ENCODE data around the gene TMEM238.

TMEM238 gene

DNA sequence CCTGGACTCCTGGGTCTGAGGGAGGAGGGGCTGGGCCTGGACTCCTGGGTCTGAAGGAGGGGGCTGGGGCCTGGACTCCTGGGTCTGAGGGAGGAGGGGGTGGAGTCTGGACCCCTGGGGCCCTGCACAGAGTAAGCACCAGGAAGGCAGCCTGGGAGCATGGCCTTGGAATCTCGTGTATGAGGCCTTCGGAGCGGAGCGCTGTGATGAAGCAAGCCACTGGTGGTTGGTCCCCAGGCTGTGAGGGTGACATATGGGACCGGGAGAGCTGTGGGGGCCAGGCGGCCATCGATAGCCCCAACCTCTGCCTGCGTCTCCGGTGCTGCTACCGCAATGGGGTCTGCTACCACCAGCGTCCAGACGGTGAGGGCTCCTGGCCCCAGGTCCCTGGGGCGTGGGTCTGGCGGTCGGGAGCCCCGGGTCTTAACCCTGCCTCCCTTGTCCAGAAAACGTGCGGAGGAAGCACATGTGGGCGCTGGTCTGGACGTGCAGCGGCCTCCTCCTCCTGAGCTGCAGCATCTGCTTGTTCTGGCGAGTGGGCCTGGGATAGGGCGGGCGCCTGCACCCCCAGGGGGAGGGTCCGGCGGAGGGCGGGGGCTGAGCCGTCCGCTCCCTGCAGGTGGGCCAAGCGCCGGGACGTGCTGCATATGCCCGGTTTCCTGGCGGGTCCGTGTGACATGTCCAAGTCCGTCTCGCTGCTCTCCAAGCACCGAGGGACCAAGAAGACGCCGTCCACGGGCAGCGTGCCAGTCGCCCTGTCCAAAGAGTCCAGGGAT lies 6.5 kb downstream of the TMEM238 start:
- DNase-seq (ENCODE audit: low read depth): no peak

DNA sequence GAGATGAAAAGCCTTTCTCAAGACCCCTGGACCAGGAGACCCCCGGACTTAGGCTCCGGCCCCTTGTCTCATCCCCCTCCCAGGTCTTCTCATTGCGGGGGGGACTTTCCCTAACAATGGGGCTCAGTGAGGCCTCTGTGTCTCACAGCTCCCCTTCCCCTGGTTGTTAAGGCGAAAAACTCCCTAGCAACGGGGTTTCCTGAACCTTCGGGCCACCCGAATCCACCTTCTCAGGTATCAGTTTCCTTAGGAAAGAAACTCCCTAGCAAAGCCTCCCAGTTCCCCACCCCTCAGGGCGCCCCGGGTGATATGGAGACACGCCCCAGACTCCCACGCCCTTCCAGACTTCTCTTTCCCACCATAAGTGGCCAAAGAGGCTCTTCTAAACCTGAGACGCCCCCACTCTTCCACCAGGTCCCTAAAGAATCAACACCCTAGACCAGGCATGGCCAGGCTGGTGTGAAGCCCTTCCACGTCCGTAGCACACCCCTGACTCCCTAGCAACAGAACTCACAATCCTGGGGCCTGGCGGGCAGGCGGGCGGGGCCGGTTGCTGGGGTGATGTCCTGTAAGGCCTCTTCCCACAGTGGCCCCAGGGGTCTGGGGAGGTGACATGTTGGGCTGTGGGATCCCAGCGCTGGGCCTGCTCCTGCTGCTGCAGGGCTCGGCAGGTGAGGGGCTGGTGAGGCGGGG lies 7.7 kb downstream of the TMEM238 start, which contains the start of gene TMEM190:
Gene TMEM190, plus strand, starts transcription at position 586 of the 693 bp plus-strand sequence. Its CDS starts 28 bp downstream, at position 614.
- DNase-seq (ENCODE audit: low read depth): no peak

DNA sequence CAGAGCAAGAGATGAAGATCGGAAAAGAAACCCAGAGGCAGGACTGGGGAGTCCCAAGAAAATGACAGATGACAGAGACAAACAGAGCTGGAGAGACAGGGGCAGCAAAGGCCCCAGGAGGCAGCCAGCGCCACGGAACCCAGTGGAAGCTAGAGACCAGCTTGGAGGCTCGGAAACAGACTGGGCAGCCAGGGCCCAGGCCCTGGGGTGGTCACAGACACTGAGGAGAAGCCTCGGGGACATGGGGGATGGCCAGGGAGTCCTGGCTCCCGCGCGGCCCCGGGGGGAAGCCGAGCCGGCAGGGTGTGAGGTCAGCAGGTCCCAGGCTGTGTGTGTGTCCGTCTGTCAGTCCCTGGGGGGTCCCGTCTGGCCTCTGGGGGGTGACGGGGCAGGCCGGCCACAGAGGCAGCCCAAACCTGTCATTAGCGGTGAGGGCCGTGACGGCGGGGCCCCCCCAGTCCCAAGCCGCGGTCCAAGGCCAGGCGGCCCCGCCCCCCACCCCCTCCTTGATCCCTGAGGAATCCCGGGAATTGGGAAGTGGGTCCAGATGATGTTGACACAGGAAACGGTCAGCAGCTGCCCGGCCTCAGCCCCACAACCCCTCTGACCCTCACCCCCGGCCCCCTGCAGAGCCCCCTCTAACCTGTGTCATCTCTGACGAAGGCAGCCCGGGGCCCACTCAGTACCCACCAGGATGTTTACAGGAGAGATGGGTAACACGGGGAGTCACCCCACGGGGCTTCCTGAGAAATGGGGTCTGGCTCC lies 9.9 kb downstream of the TMEM238 start:
- no peak for DNase-seq (ENCODE audit: low read depth)

DNA sequence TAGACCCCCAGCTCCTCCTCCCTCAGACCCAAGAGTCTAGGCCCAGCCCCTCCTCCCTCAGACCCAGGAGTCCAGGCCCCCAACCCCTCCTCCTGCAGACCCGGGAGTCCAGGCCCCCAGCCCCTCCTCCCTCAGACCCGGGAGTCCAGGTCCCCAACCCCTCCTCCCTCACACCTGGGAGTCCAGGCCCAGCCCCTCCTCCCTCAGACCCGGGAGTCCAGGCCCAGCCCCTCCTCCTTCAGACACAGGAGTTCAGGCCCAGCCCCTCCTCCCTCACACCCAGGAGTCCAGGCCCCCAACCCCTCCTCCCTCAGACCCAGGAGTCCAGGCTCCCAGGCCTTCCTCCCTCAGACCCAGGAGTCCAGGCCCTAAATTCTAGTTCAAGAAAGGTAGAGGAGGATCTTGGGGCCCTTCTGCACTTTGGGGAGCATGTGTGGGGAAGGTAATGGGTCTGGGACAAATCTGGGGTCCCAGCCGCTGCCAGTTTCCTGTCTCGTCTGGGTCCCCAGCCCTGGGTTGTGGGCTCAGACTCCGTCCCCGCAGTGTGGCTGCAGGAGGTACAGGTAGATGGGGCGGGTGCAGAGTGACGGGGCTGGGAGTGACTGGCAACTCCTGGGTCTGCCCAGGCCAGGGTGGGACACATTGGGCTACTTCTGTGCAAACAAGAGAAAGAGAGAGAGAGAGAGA lies 10.6 kb downstream of the TMEM238 start:
- no peak for DNase-seq (ENCODE audit: low read depth)

DNA sequence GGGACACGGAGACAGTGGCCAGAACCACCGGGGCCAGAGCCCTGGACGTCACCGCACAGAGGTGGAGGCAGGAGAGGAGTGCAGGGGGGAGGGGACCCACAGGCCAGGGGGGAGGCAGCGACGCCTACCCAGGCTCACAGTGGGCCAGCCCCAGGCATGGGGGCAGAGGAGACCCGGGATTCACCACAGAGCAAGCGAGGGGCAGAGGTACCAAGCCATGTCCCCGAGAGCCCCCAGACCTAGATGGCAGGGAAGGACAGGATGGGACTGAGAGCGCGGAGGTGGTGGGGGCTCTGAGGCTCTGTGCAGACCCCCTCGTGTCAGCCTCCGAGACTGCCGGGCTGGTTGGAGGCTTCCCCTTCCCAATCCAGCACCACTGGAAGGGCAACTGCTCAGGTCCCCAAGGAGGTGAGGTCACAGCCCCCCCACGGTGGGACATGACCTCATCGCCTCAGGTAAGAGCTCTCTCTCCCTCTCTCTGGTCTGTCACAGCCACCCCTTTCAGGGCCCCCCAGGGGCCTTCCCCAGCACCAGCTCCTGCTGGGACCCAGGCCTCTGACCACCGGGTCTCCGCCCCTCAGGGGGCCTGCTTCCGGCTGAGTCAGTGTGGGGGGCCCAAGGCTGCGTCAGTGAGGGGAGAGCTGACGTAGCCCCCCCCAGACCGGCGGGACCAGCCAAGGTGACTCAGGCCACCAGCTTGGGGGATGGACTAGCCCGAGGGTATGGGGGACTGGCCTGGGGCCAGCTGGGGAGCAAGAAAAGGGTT lies 11.6 kb downstream of the TMEM238 start:
- DNase-seq (ENCODE audit: low read depth): no peak

DNA sequence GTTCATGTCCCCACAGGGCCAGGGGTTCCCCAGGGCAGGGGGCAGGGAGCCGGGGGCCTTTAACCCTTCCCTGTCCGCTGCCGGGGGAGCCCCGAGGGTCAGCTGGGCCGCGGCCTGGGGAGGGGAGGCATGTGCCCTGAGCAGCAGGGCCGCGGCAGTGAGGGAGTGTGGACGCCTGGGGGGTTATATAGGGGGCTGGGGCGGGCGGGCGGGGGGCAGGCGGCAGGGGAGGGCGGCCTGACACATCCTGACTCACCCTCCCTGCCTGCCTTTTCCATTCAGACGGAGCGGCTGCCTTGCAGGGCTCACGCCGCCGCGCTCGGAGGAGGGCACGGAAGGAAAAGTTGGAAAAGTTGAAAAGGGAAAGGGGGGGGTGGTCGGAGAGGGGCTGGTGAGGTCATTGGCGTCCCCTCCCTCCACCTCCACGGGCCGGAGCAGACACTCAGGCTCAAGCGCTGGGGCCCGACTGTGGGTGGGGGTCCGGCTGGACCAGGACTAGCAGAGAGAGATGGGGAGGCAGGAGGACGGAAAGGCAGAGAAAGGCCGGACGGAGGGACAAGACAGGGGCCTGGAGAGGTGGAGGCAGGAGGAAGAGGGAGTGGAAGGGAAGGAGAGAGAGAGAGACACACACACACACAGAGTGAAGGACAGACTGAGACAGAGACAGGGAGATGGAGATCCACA lies 13.6 kb downstream of the TMEM238 start, which contains the start of gene IL11:
Gene IL11, minus strand, starts transcription at position 159 of the 684 bp plus-strand sequence. Its CDS starts 153 bp downstream, at position 6.
- DNase-seq (ENCODE audit: low read depth): no peak

DNA sequence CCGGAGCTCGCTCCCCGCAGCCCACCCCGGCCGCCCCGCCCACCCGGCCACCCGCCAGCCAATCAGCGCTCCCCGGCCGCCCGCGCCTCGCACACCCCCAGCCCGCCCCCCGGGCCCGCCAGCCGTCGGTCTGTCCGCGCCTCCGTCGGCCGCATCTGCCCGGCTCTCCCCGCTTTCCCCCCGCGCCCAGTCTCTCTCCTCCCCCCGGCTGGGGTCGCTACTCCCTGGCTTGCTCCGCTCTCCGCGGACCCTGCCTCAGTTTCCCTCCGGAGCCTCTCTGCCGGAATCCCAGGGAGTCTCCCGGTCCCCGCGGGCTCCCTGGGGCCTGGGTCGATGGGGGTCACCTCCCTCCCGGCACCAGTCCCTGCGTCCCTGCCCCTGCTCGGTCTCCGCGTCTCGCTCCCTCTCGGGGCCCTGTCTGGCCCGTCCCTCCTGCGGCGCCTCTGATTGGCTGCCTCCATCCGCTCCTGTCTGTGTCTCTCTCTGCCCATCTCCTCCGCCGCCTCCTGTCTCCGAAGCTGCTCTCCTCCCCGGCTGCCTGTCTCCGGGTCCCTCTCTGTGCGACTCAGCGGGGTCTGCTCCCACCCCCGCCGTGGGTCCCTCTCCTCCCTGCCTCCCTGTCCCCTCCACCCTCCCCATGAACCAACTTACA lies 14.3 kb downstream of the TMEM238 start:
- DNase-seq (ENCODE audit: low read depth): no peak

DNA sequence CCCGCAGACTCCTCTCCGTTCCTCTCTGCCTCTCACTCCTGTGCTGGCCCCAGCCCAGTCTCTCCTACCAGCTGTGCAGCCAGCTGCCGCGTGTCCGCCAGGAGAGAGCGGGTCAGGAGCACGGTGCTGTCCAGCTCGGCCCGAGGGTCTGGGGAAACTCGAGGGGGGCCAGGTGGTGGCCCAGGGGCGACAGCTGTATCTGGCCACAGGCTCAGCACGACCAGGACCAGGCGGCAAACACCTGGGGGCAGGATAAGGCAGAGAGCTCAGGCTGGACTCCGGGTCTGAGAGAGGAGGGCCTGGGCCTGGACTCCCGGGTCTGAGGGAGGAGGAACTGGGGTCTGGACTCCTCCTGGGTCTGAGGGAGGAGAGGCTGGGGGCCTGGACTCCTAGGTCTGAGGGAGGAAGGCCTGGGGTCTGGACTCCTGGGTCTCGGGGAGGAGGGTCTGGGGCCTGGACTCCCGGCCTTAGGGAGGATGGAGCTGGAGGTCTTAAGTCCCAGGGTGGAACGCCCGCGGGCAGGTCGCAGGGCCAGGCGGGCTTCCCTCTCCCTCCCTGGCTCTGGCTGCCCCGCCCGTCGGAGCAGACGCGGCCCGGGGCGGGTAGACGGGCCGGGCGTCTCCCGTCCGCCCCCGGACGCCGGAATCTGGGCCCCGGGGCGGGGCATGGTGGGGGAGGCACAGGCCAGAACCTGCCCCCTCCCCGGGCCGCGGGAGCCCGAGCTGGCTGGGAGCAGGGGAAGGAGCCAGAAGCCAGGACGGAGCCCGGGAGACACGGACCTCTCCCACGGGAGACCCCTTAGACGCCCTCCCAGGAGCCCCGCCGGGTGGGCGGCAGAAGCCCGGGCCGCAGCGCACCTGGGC lies 15.2 kb downstream of the TMEM238 start:
- no peak for DNase-seq (ENCODE audit: low read depth)

DNA sequence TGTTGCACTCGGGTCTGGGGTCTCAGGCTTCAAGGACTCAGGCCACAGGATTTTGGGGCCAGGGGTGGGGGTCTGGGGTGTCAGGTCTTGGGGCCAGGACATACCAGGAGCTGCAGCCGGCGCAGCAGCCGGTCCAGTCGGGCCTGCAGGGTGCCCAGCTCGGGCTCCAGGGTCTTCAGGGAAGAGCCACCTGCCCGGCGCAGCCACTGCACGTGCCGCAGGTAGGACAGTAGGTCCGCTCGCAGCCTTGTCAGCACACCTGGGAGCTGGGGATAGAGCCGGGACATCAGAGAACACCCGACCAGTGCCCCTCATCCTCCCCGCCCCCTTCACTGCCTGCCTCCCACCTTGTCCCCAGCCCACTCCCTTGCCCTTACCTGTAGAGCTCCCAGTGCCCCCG lies 16.0 kb downstream of the TMEM238 start:
- DNase-seq (ENCODE audit: low read depth): no peak

DNA sequence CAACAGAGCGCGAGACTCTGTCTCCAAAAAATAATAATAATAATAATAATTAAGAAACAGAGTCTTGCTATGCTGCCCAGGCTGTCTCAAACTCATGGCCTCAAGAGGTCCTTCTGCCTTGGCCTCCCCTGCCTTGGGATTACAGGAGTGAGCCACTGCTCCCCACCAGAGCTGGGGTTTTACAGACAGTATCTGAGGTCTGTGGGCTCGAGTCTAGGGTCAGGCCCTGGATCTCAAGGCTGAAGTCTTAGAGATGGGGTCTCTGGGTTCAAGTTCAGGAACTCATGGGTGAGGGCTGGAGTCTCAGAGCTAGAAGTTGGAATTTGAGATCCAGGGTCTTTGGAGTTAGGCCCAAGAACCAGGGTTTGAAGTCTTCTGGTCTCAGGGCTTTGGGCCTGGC lies 17.3 kb downstream of the TMEM238 start:
- DNase-seq (ENCODE audit: low read depth): no peak

DNA sequence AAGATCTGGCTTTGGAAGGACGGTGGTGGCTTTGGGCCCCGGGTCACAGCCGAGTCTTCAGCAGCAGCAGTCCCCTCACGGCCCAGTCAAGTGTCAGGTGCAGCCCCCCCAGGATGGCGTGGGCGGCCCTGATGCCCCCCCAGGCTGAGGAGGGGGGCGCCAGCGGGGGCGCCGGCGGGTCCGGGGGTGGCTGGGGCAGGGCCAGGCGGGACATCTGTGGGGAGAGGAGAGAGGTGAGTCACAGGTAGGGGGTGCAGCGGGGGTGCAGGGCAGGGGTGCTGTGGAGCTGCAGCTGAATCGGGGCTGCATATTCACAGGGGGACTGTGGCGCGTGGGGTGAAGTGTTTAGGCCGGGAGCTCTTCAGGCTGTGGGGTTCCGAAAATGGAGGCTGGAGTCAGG lies 18.1 kb downstream of the TMEM238 start:
- DNase-seq (ENCODE audit: low read depth): no peak

DNA sequence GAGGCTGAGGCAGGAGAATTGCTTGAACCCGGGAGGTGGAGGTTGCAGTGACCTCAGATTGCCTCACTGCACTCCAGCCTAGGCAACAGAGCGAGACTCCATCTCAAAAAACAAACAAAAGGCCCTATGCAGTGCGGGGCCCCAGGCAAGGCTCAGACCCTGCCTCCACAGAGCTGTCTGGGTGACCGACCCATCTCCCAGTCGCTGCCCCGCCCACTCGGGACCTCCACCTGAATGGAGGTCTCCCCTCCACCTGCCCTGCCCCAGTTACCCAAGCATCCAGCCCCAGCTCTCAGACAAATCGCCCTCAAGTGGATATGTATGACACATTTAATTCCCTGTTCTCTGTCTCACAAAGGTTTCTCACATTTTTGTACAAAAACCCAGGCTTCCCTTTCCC lies 18.8 kb downstream of the TMEM238 start:
- no peak for DNase-seq (ENCODE audit: low read depth)

DNA sequence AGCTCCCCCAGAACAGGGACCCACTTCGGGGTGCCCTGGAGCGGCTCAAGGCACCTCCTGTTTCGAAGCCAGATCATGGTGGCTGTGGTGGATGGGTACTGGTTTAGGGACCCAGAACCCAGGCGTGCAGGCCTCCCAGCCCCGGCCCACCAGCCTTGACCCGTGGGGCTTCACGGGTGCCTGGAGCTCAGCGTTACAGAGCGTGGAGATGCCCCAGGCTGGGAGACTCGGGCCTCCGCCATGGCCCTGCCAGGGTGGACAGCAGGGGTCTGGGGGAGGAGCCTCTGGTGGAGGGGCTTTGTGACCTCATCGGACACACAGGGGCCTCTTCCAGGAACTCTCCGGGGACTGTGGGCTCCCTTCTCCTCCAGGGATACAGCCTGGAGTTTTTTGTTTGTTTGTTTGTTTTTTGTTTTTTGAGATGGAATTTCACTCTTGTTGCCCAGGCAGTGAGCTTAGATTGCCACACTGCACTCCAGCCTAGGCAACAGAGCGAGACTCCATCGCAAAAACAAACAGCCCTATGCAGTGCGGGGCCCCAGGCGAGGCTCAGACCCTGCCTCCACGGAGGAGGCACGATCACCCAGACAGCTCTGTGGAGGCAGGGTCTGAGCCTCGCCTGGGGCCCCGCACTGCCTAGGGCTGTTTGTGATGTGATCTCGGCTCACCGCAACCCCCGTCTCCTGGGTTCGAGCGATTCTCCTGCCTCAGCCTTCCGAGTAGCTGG lies 20.9 kb downstream of the TMEM238 start, which contains the start of gene GARIN5B:
Gene GARIN5B, minus strand, starts transcription at position 271 of the 727 bp plus-strand sequence. Its CDS starts 194 bp downstream, at position 77.
- no peak for DNase-seq (ENCODE audit: low read depth)

DNA sequence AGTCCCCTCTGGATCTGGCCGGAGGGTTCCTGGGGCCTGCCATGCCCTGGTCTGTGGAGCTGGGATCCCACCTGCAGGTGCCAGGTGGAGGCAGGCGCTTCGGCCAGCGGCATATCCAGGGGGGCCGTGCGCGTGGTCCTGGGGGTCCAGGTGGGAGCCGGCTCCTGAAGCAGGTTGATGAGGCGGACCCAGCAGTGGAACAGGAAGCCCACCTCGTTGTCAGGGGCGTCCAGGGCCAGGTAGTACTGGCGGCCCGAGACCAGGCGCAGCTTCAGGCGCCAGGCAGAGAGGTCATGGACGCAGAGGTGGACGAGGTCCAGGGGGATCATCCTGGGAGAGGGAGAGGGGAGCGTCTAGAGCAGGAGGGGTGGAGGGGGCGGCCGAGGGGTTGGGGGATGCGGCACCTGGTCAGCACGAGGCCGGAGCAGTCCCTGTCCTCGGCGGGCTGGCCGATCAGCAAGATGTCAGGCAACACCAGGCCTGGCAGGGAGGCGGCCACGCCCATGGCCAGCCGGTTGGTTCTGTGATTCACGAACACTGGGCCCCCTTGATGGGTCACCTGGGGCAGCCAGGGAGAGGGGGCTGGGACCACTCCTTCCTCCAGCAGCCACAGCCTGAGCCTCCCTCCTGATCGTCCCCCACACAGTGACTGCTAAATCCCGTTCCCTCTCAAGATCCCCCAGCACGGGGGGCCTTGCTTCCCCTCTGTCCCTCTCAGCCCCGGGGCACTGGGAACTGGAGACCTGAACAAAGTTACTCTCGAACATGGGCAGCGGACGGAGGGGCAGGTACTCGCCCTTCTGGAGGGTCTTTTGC lies 21.7 kb downstream of the TMEM238 start:
- DNase-seq (ENCODE audit: low read depth): no peak

DNA sequence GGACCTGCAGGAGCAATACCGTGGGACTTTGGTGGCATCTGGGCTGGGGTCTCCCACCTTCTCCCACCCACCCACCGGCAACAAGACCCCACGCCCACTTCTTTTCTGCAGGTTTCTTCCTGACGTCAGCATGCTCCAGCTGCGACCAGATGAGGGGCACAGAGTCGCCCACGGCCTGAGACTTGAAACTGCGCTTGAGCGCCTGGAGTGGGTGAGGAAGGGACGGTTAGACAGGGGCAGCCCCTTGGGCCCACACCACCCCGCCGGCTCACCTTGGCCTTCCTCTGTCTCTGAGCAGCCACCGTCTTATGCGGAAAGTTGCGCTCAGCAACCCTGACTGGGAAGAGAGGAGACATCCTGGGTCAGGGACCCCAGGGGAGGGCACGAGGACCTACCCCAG lies 23.2 kb downstream of the TMEM238 start:
- no peak for DNase-seq (ENCODE audit: low read depth)

DNA sequence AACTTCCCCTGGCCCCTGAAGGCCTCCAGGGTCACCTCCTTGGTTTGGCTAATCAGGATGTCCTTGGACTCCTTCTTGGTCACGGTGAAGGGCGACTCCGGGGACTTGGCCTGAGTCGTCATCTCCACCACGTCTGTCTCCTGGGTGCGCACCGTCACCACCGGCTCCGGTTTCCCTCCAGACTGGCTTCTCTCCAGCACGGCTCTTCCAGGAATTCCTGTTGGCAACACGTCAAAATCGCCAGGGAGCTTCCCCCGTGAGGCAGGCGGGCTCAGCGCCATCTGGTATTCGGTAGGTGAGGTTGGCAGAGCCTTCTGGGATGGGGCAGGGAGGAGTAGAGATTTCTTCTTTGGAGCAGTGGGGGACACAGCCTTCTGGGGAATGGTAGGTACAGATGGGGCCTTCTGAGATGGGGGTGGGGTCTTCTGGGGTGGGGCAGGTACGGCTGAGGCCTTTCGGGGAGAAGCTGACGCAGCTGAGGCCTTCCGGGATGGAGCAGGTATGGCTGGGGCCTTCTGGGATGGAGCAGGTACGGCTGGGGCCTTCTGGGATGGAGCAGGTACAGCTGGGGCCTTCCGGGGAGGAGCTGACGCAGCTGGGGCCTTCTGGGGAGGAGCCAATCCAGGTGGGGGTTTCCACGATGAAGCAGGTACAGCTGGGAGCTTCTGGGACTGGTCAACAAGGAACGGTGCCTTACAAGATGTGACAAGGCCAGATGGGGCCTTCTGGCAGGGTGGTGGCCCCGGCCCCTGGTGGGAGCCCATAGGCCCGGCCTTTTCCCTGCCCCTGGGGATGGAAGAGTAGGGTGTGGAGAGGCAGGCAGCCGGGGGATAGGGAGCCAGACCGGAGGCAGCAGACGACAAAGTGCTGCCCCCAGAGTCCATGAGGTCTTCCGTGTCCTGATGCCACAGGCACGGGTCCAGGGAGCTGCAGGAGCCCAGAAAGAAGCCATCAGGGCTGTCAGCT lies 24.9 kb downstream of the TMEM238 start:
- DNase-seq (ENCODE audit: low read depth): no peak

Measured in stimulated activated CD8-positive, alpha-beta memory T cell treated with anti-CD3 and anti-CD28 coated beads, Interleukin-12 subunit alpha, Interleukin-12 subunit beta, amount 100 ng/mL, for 1 hour (primary cell).